GM18507 (cell line): Measurements from ENCODE around the gene OTOG.

ENCODE experiments used
- DNase-seq: peaks from one replicate; pipeline ENCODE4 v3.0.0; 2011; ENCODE audit warnings: low read depth; ENCODE audit not compliant: insufficient read length; ENCODE audit errors: extremely low spot score
- FAIRE-seq: peaks from 2 replicates; lab custom pipeline; 2011; peaks lifted over from hg19 to GRCh38; lab: Jason Lieb, UNC

OTOG gene

DNA sequence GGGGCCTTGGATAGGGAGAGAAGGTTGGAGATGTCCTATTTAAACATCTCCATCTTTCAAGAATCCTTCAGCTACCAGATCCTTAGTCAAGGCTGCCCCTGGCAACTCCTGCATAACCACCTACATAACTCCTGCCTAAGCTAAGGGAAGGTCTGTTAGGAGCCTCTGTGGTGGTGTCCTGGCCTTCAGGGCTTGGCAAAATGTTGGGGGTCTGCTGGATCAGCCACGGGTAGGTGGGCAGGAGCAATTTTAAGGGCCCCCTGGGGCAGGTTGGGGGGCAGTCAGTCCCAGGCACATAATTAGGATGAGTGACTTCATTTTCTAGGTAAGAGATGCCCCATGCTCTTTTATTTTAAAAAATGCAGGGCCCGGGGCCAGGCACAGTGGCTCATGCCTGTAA lies 28.7 kb upstream of the OTOG start:
- DNase-seq (no peak), FAIRE-seq (no peak)

DNA sequence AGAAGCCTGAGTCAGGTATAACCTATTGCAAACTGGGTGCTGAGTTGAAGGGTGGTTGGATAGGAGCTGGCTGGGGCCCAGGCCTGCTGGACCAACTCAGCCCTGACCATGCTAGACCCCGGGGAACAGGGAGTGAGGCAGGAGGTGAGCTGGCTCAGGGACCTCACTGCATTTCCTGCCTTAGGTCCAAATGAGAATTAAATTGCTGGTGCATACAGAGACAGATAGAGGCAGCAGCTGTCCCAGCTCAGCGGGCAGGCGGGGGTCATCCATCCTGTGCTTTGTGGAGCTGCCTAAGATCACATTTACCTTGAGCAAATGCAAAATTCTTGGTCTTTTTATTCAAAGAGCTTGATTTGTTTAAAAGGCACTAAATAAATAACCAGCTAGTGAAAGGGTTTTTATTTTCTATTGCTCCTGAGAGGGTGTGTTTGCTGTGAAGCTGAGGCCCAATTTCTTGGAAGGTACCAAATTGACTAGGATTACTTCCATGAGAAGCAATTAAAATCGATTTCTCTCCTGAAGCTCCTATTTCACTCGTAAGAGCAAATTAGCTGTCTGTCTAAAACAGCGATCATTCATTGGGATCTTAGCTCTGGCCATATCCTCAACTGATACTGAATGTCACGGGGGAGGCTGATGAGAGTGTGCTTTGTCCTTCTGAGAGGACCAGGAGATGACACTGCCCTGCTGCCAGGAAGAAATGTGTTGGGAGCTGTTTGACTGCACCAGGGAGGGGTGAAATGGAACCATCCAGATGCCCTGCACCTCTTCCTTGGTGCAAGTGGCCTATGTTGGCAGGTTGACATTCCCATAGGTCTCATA lies 27.8 kb upstream of the OTOG start:
- FAIRE-seq, result no peak

GRCh38 chr11:17521106-17521900 lies 25.8 kb upstream of the OTOG start:
- FAIRE-seq, result no peak

More for the DNA sequence above, 27.8 kb upstream of the OTOG start:
- DNase-seq, result no peak

GRCh38 chr11:17522655-17523054 lies 24.4 kb upstream of the OTOG start:
- no peak for FAIRE-seq
- DNase-seq, result no peak

More at GRCh38 chr11:17521106-17521900, 25.8 kb upstream of the OTOG start:
- DNase-seq, result no peak

DNA sequence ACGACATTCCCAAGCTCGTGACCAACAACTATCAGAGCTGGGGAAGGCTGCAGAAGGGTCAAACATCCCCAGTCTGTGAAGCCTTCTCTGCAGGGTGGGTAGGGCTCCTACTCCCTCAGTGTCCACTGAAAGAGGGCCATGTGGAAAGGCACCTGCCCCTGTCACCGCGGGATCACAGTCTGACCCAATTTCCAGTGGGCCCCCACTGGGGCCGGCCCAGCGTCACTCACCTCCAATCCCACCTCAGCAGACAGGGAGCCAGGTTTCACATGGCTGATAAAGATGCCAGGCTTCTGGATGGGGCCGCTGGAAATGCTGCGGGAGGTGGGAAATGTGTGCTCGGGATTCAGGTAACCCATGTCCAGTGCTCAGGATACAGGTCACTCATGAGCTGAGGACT lies 22.8 kb upstream of the OTOG start:
- DNase-seq (no peak), FAIRE-seq (no peak)

DNA sequence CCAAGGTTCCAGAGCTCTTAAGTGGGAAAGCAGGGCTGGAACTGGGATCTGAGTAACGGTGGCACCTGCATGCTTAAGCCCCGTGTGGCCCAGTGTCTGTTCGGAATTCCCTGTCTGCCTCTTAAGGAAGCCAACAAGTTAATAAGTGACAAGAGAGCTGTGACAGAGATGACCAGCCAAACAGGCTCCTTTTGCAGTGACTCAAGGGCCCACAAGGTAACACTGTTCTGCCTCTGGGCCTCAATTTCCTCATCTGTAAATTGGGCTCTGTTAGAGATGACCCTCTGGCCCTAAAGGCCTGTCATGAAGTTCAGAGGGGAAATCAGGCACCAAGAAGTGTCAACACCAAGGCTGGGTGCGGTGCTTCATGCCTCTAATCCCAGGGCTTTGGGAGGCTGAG lies 21.5 kb upstream of the OTOG start:
- DNase-seq (no peak), FAIRE-seq (no peak)

DNA sequence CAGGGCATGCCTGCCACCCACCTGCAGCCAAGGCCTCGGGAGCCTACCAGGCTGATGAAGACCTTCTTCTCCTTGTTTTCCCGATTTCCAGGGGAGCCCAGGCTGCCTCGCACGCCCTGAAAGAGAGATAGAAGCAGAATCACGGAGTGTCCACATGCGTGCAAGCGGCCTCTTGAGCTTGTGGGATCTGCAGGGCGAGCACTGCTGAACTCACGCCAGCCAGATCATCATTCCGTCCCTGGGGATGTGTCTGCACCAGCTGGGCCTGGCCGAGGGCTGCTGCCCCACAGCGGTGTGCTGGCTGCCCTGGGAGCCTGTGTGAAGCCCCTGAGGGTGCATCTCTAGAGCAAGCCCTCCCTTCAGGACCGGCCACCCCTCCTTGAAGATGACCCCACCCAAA lies 20.7 kb upstream of the OTOG start:
- no peak for DNase-seq
- FAIRE-seq, result no peak

DNA sequence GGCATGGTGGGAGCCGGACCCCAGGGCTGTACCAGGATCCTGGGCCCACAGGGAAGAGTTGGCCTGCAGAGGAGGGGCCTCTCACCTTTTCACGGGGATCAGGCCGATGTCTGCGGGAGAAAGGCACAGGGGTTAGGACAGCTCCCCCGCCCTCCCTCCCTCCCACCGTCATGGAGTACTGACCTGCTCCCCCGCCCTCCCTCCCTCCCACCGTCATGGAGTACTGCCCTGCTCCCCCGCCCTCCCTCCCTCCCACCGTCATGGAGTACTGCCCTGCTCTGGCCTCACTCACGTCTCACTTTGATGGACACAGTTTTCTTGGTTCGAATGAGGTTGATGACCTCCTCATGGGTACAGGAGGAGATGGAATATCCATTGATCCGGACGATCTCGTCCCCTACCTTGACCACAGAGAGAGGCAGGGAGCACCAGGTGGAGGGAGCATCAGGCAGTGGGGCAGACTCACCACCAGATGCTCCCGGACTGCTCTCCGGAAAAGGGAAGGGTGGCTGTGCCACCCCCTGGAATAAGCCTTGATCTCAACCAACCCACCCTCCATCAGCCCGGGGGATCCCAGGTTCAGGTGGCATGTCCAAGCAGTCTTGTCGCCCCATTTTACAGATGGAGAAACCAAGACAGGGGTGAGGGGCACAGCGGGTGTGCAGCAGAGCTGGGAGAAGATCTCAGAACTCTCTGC lies 20.0 kb upstream of the OTOG start:
- FAIRE-seq, result no peak

DNA sequence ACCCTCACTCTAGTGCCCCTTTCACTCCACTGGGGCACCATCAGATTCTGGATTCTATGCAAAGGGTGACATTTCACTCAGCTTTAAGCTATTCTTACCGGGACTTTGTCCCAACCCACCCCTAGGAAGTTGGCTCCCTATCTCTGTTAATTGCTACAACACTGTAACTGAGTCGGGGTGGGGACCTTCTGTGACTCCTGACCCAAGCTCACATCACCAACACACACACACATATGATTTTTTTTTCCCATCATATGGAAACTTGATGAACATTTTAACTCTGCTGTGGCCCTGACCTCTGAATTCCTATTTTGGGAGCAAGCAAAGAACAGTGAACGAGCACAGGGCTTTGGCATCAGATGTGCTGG lies 19.4 kb upstream of the OTOG start:
- FAIRE-seq (no peak), DNase-seq (no peak)

More for the DNA sequence above, 20.0 kb upstream of the OTOG start:
- DNase-seq, result no peak

DNA sequence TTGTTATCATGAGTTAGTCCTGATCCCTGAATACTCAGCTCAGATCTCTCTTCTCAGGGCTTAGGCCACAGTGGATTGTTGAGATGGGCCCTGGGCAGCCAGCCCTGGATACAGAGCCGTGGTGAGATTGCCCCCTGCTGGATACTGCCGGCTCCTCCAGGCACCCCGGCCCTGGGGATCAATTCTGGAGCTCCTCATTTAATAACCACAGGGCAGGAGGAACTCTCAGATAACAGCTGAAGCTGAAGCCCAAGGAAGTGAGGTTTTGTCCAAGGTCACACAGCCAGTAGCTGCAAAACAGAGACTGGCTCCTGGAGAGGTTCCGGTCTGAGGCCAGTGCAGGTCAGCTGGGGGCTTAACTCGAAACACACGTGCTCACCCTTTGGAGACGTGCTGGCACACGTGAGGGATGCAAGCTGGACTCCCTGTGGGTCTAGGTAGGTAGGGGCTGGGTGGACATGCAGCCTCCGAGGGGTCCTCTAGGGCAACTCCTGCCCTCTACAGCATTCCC lies 18.8 kb upstream of the OTOG start:
- FAIRE-seq, result peak; percentile 56
- DNase-seq, result peak; percentile 40

GRCh38 chr11:17528906-17529843 lies 17.9 kb upstream of the OTOG start:
- DNase-seq (no peak), FAIRE-seq (no peak)

DNA sequence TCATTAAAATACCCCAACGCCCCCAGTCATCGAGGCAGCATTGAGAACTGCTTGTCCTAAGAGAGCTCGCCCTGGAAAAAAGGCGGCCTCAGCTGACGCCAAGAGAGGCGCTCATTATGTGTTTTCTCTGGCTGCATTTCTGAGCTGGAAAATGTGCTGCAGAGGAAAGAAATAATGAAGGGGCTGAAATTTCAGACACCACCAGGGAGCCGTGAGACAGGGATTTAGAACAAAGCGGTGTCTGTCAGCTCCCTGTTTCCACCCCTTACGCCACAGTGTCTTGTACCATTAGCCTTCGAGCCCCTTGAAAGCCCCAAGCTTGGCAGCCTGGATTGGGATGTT lies 17.2 kb upstream of the OTOG start:
- no peak for FAIRE-seq

DNA sequence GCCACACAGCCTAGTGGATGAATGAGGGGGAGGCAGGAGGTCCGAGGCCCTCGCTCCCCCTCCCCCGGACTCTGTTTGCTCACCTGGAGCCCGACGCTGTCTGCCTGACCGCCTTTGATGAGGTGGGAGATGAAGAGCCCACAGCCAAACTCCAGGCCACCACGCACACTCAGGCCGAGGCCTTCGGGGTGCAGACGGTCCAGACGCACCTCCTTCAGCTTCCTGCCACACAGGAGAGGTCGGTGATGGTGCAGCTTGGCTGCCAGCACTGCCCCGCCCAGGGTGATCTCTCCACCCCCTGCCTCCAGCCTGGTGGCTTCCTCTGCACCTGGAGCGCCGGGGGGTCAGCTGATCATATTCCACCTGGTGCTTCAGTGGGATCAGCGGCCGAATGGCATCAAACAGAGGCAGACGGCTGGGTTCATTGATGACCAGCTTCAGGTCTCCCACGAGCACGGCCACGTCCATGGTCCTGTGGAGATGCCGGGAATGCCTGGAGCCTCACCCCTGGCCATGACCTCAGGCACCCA lies 15.9 kb upstream of the OTOG start:
- no peak for DNase-seq

More for the DNA sequence above, 17.2 kb upstream of the OTOG start:
- DNase-seq, result no peak

GRCh38 chr11:17531636-17532113 lies 15.4 kb upstream of the OTOG start:
- DNase-seq (no peak), FAIRE-seq (no peak)

More for the DNA sequence above, 15.9 kb upstream of the OTOG start:
- no peak for FAIRE-seq

- no peak for FAIRE-seq
- DNase-seq, result no peak
These were observed 14.3 kb upstream of the OTOG start for GRCh38 chr11:17532784-17533183.

DNA sequence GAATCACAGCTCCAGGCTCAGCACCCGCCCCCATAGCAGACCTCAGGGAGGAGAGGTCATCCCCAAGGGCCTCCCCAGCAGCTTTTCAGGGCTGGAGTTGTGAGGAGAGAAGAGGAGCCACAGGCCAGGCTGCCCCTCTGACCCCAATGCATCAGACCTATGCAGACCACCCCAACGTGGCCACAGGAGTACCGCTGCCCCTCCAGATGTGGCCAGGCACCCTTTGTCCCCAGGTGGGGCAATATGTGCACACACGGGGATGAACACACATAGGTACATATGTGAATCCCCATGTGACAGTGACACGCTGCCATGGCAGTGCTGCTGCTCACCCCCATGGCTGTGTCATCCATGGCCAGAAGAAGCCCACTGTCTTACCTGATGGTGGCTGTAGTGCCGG lies 13.7 kb upstream of the OTOG start:
- DNase-seq (no peak), FAIRE-seq (no peak)

- no peak for FAIRE-seq
- DNase-seq, result no peak
These were observed 13.2 kb upstream of the OTOG start for GRCh38 chr11:17533778-17534415.

DNA sequence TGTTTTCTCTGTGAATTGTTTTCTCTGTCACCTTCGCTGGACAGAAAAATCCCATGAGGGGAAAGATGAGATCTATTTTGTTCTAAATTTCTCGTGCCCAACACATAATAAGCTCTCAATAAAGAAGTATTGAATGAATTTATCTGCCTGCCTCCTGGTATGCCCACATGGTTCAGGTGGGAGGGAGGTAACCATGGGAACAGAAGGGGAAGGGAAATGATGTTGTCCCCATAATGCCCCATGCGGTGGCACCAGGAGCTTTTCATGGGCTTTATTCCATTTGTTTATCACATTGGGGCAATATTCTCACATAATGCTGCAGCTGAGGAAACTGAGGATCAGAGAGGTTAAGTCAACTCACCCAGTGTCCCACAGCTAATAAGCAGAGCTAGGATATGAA lies 11.6 kb upstream of the OTOG start:
- DNase-seq (no peak), FAIRE-seq (no peak)
